NCI-H510A (cell line): ENCODE measurements around the gene ITPRIP.

Source experiments
- DNase-seq: peaks from one replicate; lab custom pipeline; 2025; lab: John Stamatoyannopoulos, UW

Gene ITPRIP

GRCh38 chr10:104325436-104326435 is 12.5 kb downstream of the ITPRIP start:
- no peak for DNase-seq

- no peak for DNase-seq
Measured at GRCh38 chr10:104324931-104325330, 13.3 kb downstream of the ITPRIP start.

- DNase-seq: no peak
Measured at GRCh38 chr10:104324221-104324686, 14.0 kb downstream of the ITPRIP start.

GRCh38 chr10:104323760-104324201 is 14.5 kb downstream of the ITPRIP start:
- no peak for DNase-seq

- no peak for DNase-seq
Measured at GRCh38 chr10:104323085-104323484, 15.2 kb downstream of the ITPRIP start.

- peak; percentile 26 for DNase-seq
Measured at GRCh38 chr10:104322416-104322782, 15.9 kb downstream of the ITPRIP start.

GRCh38 chr10:104321725-104322415 is 16.4 kb downstream of the ITPRIP start:
- DNase-seq: no peak

- no peak for DNase-seq
Measured at GRCh38 chr10:104321226-104321625, 17.0 kb downstream of the ITPRIP start.

GRCh38 chr10:104318810-104319741 is 19.2 kb downstream of the ITPRIP start:
- DNase-seq: no peak

- DNase-seq: no peak
Measured at GRCh38 chr10:104318326-104318725, 19.9 kb downstream of the ITPRIP start.

GRCh38 chr10:104317726-104318299 is 20.5 kb downstream of the ITPRIP start:
- DNase-seq: no peak

- DNase-seq: no peak
Measured at GRCh38 chr10:104317269-104317710, 21.0 kb downstream of the ITPRIP start.

- DNase-seq: no peak
Measured at GRCh38 chr10:104316321-104317099, 21.8 kb downstream of the ITPRIP start.

GRCh38 chr10:104315486-104315921 is 22.8 kb downstream of the ITPRIP start:
- DNase-seq: no peak

GRCh38 chr10:104314591-104315485 is 23.4 kb downstream of the ITPRIP start:
- DNase-seq: no peak

- DNase-seq: no peak
Measured at GRCh38 chr10:104311184-104311720, 27.0 kb downstream of the ITPRIP start.

- no peak for DNase-seq
Measured at GRCh38 chr10:104309980-104310978, 28.0 kb downstream of the ITPRIP start.

- no peak for DNase-seq
Measured at GRCh38 chr10:104308439-104308903, 29.8 kb downstream of the ITPRIP start.
